ENCODE data around the gene TBCC.

DNA sequence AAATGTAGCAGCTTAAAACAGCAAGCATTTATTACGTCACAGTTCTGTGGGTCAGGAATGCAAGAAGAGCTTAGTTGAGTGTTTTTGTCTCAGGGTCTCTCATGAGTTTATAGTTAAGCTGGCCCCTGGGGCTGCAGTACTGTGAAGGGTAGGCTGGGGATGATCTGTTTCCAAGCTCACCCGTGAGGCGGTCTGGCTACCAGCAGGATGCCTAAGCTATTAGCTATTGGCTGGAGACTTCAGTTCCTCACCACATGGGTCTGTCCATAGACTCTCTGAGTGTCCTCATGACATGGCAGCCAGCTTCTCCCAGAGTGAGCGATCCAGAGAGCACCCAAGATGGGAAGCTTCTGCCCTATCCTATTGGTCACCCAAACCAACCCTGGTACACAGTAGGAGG is 23.1 kb upstream of the TBCC start:
- TF ChIP-seq, protein P1, sequence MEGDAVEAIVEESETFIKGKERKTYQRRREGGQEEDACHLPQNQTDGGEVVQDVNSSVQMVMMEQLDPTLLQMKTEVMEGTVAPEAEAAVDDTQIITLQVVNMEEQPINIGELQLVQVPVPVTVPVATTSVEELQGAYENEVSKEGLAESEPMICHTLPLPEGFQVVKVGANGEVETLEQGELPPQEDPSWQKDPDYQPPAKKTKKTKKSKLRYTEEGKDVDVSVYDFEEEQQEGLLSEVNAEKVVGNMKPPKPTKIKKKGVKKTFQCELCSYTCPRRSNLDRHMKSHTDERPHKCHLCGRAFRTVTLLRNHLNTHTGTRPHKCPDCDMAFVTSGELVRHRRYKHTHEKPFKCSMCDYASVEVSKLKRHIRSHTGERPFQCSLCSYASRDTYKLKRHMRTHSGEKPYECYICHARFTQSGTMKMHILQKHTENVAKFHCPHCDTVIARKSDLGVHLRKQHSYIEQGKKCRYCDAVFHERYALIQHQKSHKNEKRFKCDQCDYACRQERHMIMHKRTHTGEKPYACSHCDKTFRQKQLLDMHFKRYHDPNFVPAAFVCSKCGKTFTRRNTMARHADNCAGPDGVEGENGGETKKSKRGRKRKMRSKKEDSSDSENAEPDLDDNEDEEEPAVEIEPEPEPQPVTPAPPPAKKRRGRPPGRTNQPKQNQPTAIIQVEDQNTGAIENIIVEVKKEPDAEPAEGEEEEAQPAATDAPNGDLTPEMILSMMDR (IDR thresholded peaks at IDR 0.05), result no peak
- TF ChIP-seq POLR2A (IDR thresholded peaks at IDR 0.05), result no peak

Measured in sigmoid colon (tissue), 3 donors.